ENCODE results near the gene ZDHHC5. TPM values are rescaled to one million over a fixed set of nuclear protein-coding genes. Genes with fewer than 3 reads are reported as not detected.
"Not testable (repeated sequence)": the region's sequence is repeated elsewhere in the genome, so short reads cannot be mapped to it uniquely, and the experiment has no call there.

Gene ZDHHC5
- total RNA-seq, 4 donors from 2014 or later, result 61.4 to 98.4 (median 76.7) TPM

DNA sequence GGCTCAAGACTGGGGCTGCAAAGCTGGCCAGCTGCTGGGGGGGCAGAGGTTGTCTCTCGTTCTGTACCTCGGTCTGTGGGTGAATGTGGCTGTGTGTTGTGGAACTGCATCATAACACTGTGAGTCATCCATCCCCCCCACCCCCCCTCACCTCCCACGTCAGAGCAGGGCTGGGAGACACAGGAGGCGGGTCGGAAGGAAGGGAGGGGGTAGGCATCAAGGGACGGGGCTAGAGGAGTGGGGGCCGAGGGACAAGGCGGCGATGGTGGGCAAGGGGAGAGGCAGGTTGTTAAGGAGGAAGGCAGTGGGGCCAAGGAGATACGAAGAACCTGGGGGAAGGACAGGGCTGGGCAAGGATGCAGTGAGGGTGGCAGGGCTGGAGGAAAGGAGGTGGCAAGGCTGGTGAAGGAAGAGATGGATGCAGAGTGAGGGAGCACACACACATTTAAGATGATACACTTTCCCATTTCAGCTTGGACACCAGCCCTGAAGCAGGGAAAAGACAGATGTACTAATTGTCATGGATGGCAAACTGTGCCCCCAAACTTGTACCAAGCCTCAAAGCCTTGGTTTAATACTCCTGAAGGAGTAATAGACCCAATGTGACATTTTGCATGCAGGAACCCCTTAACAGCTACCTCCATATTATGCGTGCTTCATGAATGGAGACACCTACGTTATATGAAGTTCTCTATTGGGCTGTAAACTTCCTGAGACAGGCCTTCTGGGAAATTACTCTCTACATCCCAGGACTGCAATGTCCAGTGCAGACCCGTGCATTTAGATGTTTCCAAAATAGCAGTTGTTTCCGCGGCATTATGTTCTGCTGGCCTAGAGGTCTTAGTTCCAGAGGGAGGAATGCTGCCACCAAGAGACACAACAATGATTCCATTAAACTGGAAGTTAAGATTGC lies 17.8 kb upstream of the ZDHHC5 start, which contains the start of gene YPEL4:
YPEL4 (minus strand) TSS at position 87 of the 913 bp plus-strand sequence. CDS start 2,805 bp downstream, outside the sequence.
- H3K4me1 ChIP-seq, result peaks cover 31 to 54% (median 43%) of the 10 kb centered on the region in 3 donors
- no peaks in the 10 kb centered on the region for H3K9me3 ChIP-seq
- H3K27me3 ChIP-seq, result peaks cover 7 to 65% (median 14%) of the 10 kb centered on the region in 4 donors
- peak within 1 kb of the TSS; percentile 9 to 58 (median 40) for H3K4me3 ChIP-seq
- intact Hi-C loops (cut with DNase I), result loop anchor here (5.0 kb wide), 1 partner anchor 168 kb away; no protein-coding TSS in a partner anchor
- H3K27ac ChIP-seq, result peak within 1 kb of the TSS in 3 of 4 donors; percentile 6 to 76 (median 34)
- TF ChIP-seq CTCF (IDR thresholded peaks at IDR 0.05) (no peak), POLR2A (IDR thresholded peaks at IDR 0.05) (no peak)
- WGBS, 2 donors, result 9 to 16% methylated on average over 9 to 15 of the region's 15 CpGs
- DNase-seq, result no peak
- H3K36me3 ChIP-seq, result no peaks in the 10 kb centered on the region

GRCh38 chr11:57650739-57651090 lies 17.2 kb upstream of the ZDHHC5 start:
- intact Hi-C loops (cut with DNase I), result no loop called here
- Histone ChIP-seq H3K36me3 (no peaks in the 10 kb centered on the region), H3K27ac (no peak overlapping the region), H3K27me3 (peaks cover 7 to 62% (median 14%) of the 10 kb centered on the region in 4 donors), H3K9me3 (no peaks in the 10 kb centered on the region), H3K4me3 (no peak overlapping the region), H3K4me1 (peaks cover 27 to 47% (median 42%) of the 10 kb centered on the region in 3 donors)
- no peak for TF ChIP-seq POLR2A (IDR thresholded peaks at IDR 0.05)
- TF ChIP-seq CTCF (IDR thresholded peaks at IDR 0.05), result no peak
- 51 to 68% methylated on average over 5 of the region's 5 CpGs for WGBS, 2 donors
- DNase-seq, result no peak

- WGBS, 2 donors, result 80 to 83% methylated on average over 7 of the region's 7 CpGs
- TF ChIP-seq POLR2A (IDR thresholded peaks at IDR 0.05), result no peak
- no peak for TF ChIP-seq CTCF (IDR thresholded peaks at IDR 0.05)
- no peak for DNase-seq
- no peaks in the 10 kb centered on the region for H3K9me3 ChIP-seq
- intact Hi-C loops (cut with DNase I), result no loop called here
- no peak overlapping the region for H3K27ac ChIP-seq
- H3K36me3 ChIP-seq, result no peaks in the 10 kb centered on the region
- H3K4me3 ChIP-seq, result no peak overlapping the region
- peaks cover 7 to 55% (median 14%) of the 10 kb centered on the region in 4 donors for H3K27me3 ChIP-seq
- peaks cover 22 to 42% (median 36%) of the 10 kb centered on the region in 3 donors for H3K4me1 ChIP-seq
These were observed 16.5 kb upstream of the ZDHHC5 start for GRCh38 chr11:57651408-57651807.

DNA sequence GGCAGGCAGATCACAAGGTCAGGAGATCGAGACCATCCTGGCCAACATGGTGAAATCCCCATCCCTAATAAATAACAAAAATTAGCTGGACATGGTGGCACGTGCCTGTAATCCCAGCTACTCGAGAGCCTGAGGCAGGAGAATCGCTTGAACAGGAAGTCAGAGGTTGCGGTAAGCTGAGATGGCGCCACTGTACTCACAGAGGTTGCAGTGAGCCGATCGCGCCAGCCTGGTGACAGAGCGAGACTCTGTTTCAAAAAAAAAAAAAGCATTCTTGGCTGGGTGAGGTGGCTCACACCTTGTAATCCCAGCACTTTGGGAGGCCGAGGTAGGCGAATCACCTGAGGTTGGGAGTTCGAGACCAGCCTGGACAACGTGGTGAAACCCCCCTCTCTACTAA lies 15.7 kb upstream of the ZDHHC5 start:
- intact Hi-C loops (cut with DNase I); DNase-seq; H3K27ac ChIP-seq; H3K4me3 ChIP-seq; H3K36me3 ChIP-seq; H3K9me3 ChIP-seq: not testable (repeated sequence)
- Histone ChIP-seq H3K27me3 (peaks cover 2 to 47% (median 10%) of the 10 kb centered on the region in 4 donors), H3K4me1 (peaks cover 16 to 41% (median 32%) of the 10 kb centered on the region in 3 donors)
- WGBS, 2 donors, result 80 to 81% methylated on average over 14 of the region's 14 CpGs

GRCh38 chr11:57652662-57653061 lies 15.3 kb upstream of the ZDHHC5 start:
- DNase-seq, result no peak

More at GRCh38 chr11:57652662-57653061, 15.3 kb upstream of the ZDHHC5 start:
- Histone ChIP-seq H3K9me3 (no peaks in the 10 kb centered on the region), H3K27me3 (peaks cover 0 to 43% (median 8%) of the 10 kb centered on the region in 4 donors), H3K4me1 (peaks cover 16 to 37% (median 28%) of the 10 kb centered on the region in 3 donors), H3K36me3 (no peaks in the 10 kb centered on the region), H3K4me3 (no peak overlapping the region), H3K27ac (peak overlapping the region in 1 of 4 donors; percentile 29)
- TF ChIP-seq CTCF (IDR thresholded peaks at IDR 0.05) (no peak), POLR2A (IDR thresholded peaks at IDR 0.05) (no peak)
- WGBS, 2 donors, result 72 to 74% methylated on average over 3 of the region's 3 CpGs
- intact Hi-C loops (cut with DNase I), result no loop called here

All from esophagus squamous epithelium (tissue), 5 donors.